ENCODE data around the gene PKNOX2. TPM values are rescaled to one million over a fixed set of nuclear protein-coding genes. Genes with fewer than 3 reads are reported as not detected.

Gene PKNOX2
- total and polyA plus RNA-seq, 2 of the 4 experiments (the other 2 are of a cell fraction), result 0.72 to 2.3 TPM

- ATAC-seq (ENCODE audit: low read depth) (peak; percentile 93), DNase-seq (peak; percentile 77)
- Histone ChIP-seq H4K91ac (ENCODE audit: insufficient read depth, low read depth, low read length) (peak overlapping the region; percentile 1; the same call in 1 of the 2 replicates), H3K9me1 (ENCODE audit: insufficient read depth, low read length) (peaks cover 2% of the 10 kb centered on the region; the same call in 1 of the 2 replicates), H4K20me1 (ENCODE audit: insufficient read depth, low read length) (no peaks in the 10 kb centered on the region), H3K36me3 (ENCODE audit: control insufficient read depth, insufficient read depth, low read length) (no peaks in the 10 kb centered on the region), H3K9me3 (ENCODE audit: control insufficient read depth, insufficient read depth, low read length) (no peaks in the 10 kb centered on the region), H3K4ac (ENCODE audit: low read depth, low read length) (no peak overlapping the region), H3K56ac (ENCODE audit: extremely low read depth, insufficient read depth, low read length) (no peak overlapping the region), H2BK5ac (ENCODE audit: low read depth, low read length, poor library complexity, severe bottlenecking) (no peak overlapping the region), H2BK15ac (ENCODE audit: low read depth, low read length) (no peak overlapping the region), H4K8ac (ENCODE audit: low read depth in 2 of 2, low read length in 2 of 2) (no peak overlapping the region), H4K5ac (ENCODE audit: low read depth, low read length) (no peak overlapping the region), H3K27me3 (ENCODE audit: control insufficient read depth, insufficient read depth, low read length) (no peaks in the 10 kb centered on the region), H2AK5ac (ENCODE audit: low read depth, low read length) (no peak overlapping the region), H3K4me1 (ENCODE audit: control insufficient read depth, insufficient read depth, low read length) (peaks cover 1% of the 10 kb centered on the region; the same call in 1 of the 2 replicates), H3K18ac (ENCODE audit: low read depth, low read length) (no peak overlapping the region), H3K14ac (replicated peaks; ENCODE audit: low read depth, low read length) (no peak overlapping the region), H3K23ac (ENCODE audit: low read depth, low read length) (no peak overlapping the region), H3K79me1 (ENCODE audit: low read depth in 1 of 2, low read length in 2 of 2) (no peaks in the 10 kb centered on the region), H3K4me2 (ENCODE audit: low read depth, low read length) (no peak overlapping the region), H3K27ac (ENCODE audit: insufficient read depth, low read length) (no peak overlapping the region), H2BK20ac (ENCODE audit: low read depth, low read length) (no peak overlapping the region), H2AFZ (replicated peaks; ENCODE audit: low read length, poor library complexity) (no peak overlapping the region), H3K9ac (ENCODE audit: low read depth, low read length) (no peak overlapping the region), H2BK120ac (ENCODE audit: low read depth, low read length) (no peak overlapping the region), H3K4me3 (ENCODE audit: insufficient read depth, low read depth, low read length) (no peak overlapping the region), H2AK9ac (replicated peaks; ENCODE audit: low read depth, low read length, poor library complexity) (no peak overlapping the region)
- WGBS, 2 experiments (ENCODE audit: extremely low coverage in 2 of 2, insufficient read length in 1 of 2), result no CpG with 5 or more reads among the region's 2 CpGs
- POLR2A ChIA-PET (ENCODE audit: unreplicated experiment), result no interaction called here
- TF ChIP-seq ELK1 (IDR thresholded peaks at IDR 0.05; ENCODE audit: borderline replicate concordance, low read depth, low read length) (no peak), MAZ (IDR thresholded peaks at IDR 0.05; ENCODE audit: borderline replicate concordance, low read depth, low read length) (no peak), BHLHE40 (IDR thresholded peaks at IDR 0.05; ENCODE audit: low read depth, low read length) (no peak), SMC3 (IDR thresholded peaks at IDR 0.05; ENCODE audit: low read depth, low read length) (no peak), RFX5 (IDR thresholded peaks at IDR 0.05; ENCODE audit: low read depth, low read length) (no peak), FOS (IDR thresholded peaks at IDR 0.05; ENCODE audit: low read depth, low read length) (no peak), RAD21 (IDR thresholded peaks at IDR 0.05; ENCODE audit: low read length) (no peak), MXI1 (IDR thresholded peaks at IDR 0.05; ENCODE audit: borderline replicate concordance, low read depth, low read length) (no peak)
- dilution Hi-C loops (cut with HindIII; ENCODE audit: low sequenced_read_pairs, unreplicated experiment), result no loop called here
- in situ Hi-C loops (cut with MboI; ENCODE audit: low sequenced_read_pairs), result no loop called here
- intact Hi-C loops (cut with micrococcal nuclease), result no loop called here
- no TSS peak for BruUV-seq (replicated peaks)
- CTCF ChIA-PET, result no interaction called here
Measured at GRCh38 chr11:125270711-125271110, 106.2 kb downstream of the PKNOX2 start.

All from IMR-90 (cell line).